Measurements from ENCODE around the gene HOXB5. TPM values are rescaled to one million over a fixed set of nuclear protein-coding genes. Genes with fewer than 3 reads are reported as not detected.

The HOXB5 gene
- total RNA-seq, 1 experiment from 2014 or later = not detected

DNA sequence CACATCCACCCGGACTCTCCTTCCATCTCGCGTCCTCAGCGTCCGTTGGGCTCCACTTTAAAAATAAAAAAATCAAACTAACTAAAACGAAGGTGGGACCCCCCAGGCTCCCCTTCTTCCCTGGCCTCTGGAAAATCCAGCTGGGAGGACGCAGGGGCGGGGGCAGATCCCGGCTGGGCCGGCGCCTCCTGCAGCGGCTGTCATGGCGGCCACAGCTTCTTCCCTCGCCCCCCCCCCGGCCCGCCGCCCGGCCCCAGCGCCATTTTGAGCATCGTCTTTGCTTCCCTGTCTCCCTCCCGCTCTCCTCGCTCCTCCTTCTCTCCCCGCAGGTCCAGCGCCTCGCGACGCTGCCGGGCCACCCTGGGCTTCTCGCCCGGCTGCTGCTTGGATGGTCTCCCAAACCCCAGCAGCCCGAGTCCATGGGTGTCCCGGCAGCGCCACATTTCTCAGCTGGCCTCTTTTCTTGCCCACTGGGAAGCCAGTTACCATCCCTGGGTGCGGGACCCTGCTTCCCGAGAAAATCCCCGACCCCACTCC is 51.9 kb downstream of the HOXB5 start:
- CTCF ChIA-PET = no interaction called here

More for the DNA sequence above, 51.9 kb downstream of the HOXB5 start:
- no TSS peak for BruUV-seq (replicated peaks)
- DNase-seq = no peak
- H3K36me3 Mint-ChIP-seq (ENCODE audit: insufficient read depth, unreplicated experiment) = no peaks in the 10 kb centered on the region
- no peaks in the 10 kb centered on the region for H3K9me3 Mint-ChIP-seq (ENCODE audit: unreplicated experiment)
- intact Hi-C loops (cut with micrococcal nuclease; ENCODE audit: unreplicated experiment) = loop anchor here (2.0 kb wide), 2 partner anchors 19 to 49 kb away; no protein-coding TSS in a partner anchor
- H3K27ac Mint-ChIP-seq (ENCODE audit: unreplicated experiment) = no peak overlapping the region
- Histone ChIP-seq H3K4me3 (ENCODE audit: low read depth, low read length) (no peak overlapping the region), H3K4me1 (peaks cover 3% of the 10 kb centered on the region; the same call in 1 of the 2 replicates), H3K27me3 (replicated peaks; ENCODE audit: control insufficient read depth, insufficient read depth, low read length) (no peaks in the 10 kb centered on the region), H3K9me3 (no peaks in the 10 kb centered on the region), H3K36me3 (ENCODE audit: control insufficient read depth, insufficient read depth, low read length) (no peaks in the 10 kb centered on the region)
- H3K27me3 Mint-ChIP-seq (ENCODE audit: insufficient read depth, unreplicated experiment) = peaks cover 8% of the 10 kb centered on the region
- H3K4me3 Mint-ChIP-seq (ENCODE audit: unreplicated experiment) = no peak overlapping the region
- POLR2A ChIA-PET = no interaction called here
- H3K4me1 Mint-ChIP-seq (ENCODE audit: low read depth, unreplicated experiment) = peaks cover 11% of the 10 kb centered on the region
- TF ChIP-seq, protein P1, sequence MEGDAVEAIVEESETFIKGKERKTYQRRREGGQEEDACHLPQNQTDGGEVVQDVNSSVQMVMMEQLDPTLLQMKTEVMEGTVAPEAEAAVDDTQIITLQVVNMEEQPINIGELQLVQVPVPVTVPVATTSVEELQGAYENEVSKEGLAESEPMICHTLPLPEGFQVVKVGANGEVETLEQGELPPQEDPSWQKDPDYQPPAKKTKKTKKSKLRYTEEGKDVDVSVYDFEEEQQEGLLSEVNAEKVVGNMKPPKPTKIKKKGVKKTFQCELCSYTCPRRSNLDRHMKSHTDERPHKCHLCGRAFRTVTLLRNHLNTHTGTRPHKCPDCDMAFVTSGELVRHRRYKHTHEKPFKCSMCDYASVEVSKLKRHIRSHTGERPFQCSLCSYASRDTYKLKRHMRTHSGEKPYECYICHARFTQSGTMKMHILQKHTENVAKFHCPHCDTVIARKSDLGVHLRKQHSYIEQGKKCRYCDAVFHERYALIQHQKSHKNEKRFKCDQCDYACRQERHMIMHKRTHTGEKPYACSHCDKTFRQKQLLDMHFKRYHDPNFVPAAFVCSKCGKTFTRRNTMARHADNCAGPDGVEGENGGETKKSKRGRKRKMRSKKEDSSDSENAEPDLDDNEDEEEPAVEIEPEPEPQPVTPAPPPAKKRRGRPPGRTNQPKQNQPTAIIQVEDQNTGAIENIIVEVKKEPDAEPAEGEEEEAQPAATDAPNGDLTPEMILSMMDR (IDR thresholded peaks at IDR 0.05; ENCODE audit: insufficient read depth in 1 of 2, low read depth in 1 of 2, low read length in 1 of 2, severe bottlenecking in 1 of 2, unreplicated experiment in 1 of 2) = no peak

Small RNA genes lying within 50 kb of the gene (microRNA-seq; reads per million reads assigned to microRNA genes)
- gene MIR196A1 = 1.3 reads per million

Other genes with a start within 250 kb of the HOXB5 start
- gene SKAP1, start 163.6 kb downstream of the HOXB5 start, total RNA-seq (2022) = 0.70 and 1.5 TPM in 2 replicates
- gene HOXB1, start 62.8 kb downstream of the HOXB5 start, total RNA-seq (2022) = not detected in 2 replicates
- 0.65 and 1.1 TPM in 2 replicates for gene HOXB2, start 48.7 kb downstream of the HOXB5 start, total RNA-seq (2022)
- 3.4 and 3.9 TPM in 2 replicates for gene HOXB4, start 15.4 kb downstream of the HOXB5 start, total RNA-seq (2022)
- 7.2 and 10.1 TPM in 2 replicates for gene HOXB3, start 3.5 kb downstream of the HOXB5 start, total RNA-seq (2022)
- 1.8 and 1.9 TPM in 2 replicates for gene HOXB6, start 11.2 kb upstream of the HOXB5 start, total RNA-seq (2022)
- gene HOXB7, start 17.2 kb upstream of the HOXB5 start, total RNA-seq (2022) = 23.7 and 28.2 TPM in 2 replicates
- 0.39 and 1.2 TPM in 2 replicates for gene HOXB8, start 21.5 kb upstream of the HOXB5 start, total RNA-seq (2022)
- 4.5 and 5.4 TPM in 2 replicates for gene HOXB9, start 32.6 kb upstream of the HOXB5 start, total RNA-seq (2022)
- gene PRAC1, start 128.7 kb upstream of the HOXB5 start, total RNA-seq (2022) = not detected in 2 replicates
- gene PRAC2, start 129.4 kb upstream of the HOXB5 start, total RNA-seq (2022) = not detected in 2 replicates
- 4.3 and 5.5 TPM in 2 replicates for gene HOXB13, start 135.0 kb upstream of the HOXB5 start, total RNA-seq (2022)
- 0.16 and 0.81 TPM in 2 replicates for gene TTLL6, start 223.4 kb upstream of the HOXB5 start, total RNA-seq (2022)
- 233 and 251 TPM in 2 replicates for gene CALCOCO2, start 237.3 kb upstream of the HOXB5 start, total RNA-seq (2022)

Measured in Caco-2 (cell line).